HCT116 (cell line): Measurements from ENCODE around the gene FAM241A. TPM values are rescaled to one million over a fixed set of nuclear protein-coding genes. Genes with fewer than 3 reads are reported as not detected.

ENCODE experiments used
- ATAC-seq: fragments of 200-7000 bp; cut with Tn5 transposase; 2 replicates; pipeline ENCODE4 v1.9.1; 2020; ENCODE audit warnings: mild to moderate bottlenecking, moderate library complexity
- BruUV-seq: library from RNA; stranded (reverse); fragments of 400-500 nt; replicated peaks from 2 replicates; lab custom pipeline; 2021; lab: Mats Ljungman, UMichigan
- CTCF ChIA-PET: fragments of 300-600 bp; sonication (Branson Sonifier 250); formaldehyde crosslinking; loops from one replicate; lab custom pipeline; 2021; ENCODE audit warnings: antibody characterized with exemption; lab: Charles Lee
- POLR2A ChIA-PET: fragments of 300-600, 350-600 bp; sonication (Branson Sonifier 250); formaldehyde crosslinking; loops from one replicate; lab custom pipeline; 2021; ENCODE audit warnings: antibody characterized with exemption; lab: Charles Lee
- RAD21 ChIA-PET, 2 experiments: fragments of 300-600 bp; sonication (Branson Sonifier 250); formaldehyde crosslinking; loops; one replicate each; lab custom pipeline; 2023; ENCODE audit warnings: low total read pairs in 2 of 2; ENCODE audit not compliant: uncharacterized antibody in 2 of 2, unreplicated experiment in 2 of 2, low non-redundant PET in 1 of 2; lab: Charles Lee
- DNase-seq: peaks from one replicate; pipeline ENCODE4 v3.0.0-alpha.2; 2010; ENCODE audit warnings: low read depth, low spot score
- H2AFZ ChIP-seq: fragments of 200-600 bp; shearing (Covaris generic), sonication (generic); 2 replicates; pipeline ENCODE4 v1.6.1; 2017; ENCODE audit warnings: low read depth, mixed run types, mixed read lengths, antibody characterized with exemption, low read length; ENCODE audit not compliant: poor library complexity, severe bottlenecking
- H3K27ac ChIP-seq: 2 replicates; pipeline ENCODE4 v1.5.1; 2012; ENCODE audit warnings: low read depth, low read length
- H3K27me3 ChIP-seq: fragments of 200-600 bp; sonication (generic); 2 replicates; pipeline ENCODE4 v1.6.1; 2016; ENCODE audit warnings: mixed run types, low read length, mixed read lengths; ENCODE audit not compliant: insufficient read depth
- H3K36me3 ChIP-seq, 2 experiments: fragments of 200-500 bp in 1 of 2; fragments of 200-600 bp in 1 of 2; sonication (Bioruptor generic) in 1 of 2; sonication (generic) in 1 of 2; 2 replicates each; pipeline versions ENCODE4 v1.5.1 to v1.6.1; 2014 to 2016; ENCODE audit warnings: low read length in 2 of 2, inconsistent platforms in 1 of 2, mixed read lengths in 1 of 2, mixed run types in 1 of 2; ENCODE audit not compliant: insufficient read depth in 2 of 2, control insufficient read depth in 1 of 2
- H3K4me1 ChIP-seq, 2 experiments: fragments of 200-600 bp in 1 of 2; sonication (generic) in 1 of 2; 2 replicates each; pipeline versions ENCODE4 v1.5.1 to v1.6.1; 2012 to 2017; ENCODE audit warnings: low read length in 2 of 2, inconsistent platforms in 1 of 2, mild to moderate bottlenecking in 1 of 2, mixed read lengths in 1 of 2, mixed run types in 1 of 2, moderate library complexity in 1 of 2; ENCODE audit not compliant: insufficient read depth in 2 of 2, control insufficient read depth in 1 of 2
- H3K4me2 ChIP-seq: fragments of 200-600 bp; sonication (generic); 2 replicates; pipeline ENCODE4 v1.6.1; 2017; ENCODE audit warnings: mixed run types, low read length, mixed read lengths
- H3K4me3 ChIP-seq, 2 experiments: fragments of 200-600 bp in 1 of 2; sonication (generic) in 1 of 2; replicated peaks in 1 of 2; 2 replicates each; pipeline ENCODE4 v1.5.1; 2011 to 2016; ENCODE audit warnings: low read length in 2 of 2, control low read depth in 1 of 2, low read depth in 1 of 2, mild to moderate bottlenecking in 1 of 2, mixed read lengths in 1 of 2, mixed run types in 1 of 2
- H3K79me2 ChIP-seq: fragments of 200-600 bp; sonication (generic); 2 replicates; pipeline ENCODE4 v1.6.1; 2017; ENCODE audit warnings: mild to moderate bottlenecking, mixed run types, low read length, moderate library complexity, mixed read lengths; ENCODE audit not compliant: insufficient read depth
- H3K9ac ChIP-seq: fragments of 200-600 bp; sonication (generic); 2 replicates; pipeline ENCODE4 v1.6.1; 2016; ENCODE audit warnings: low read length, mixed read lengths
- H3K9me2 ChIP-seq: fragments of 200-600 bp; sonication (generic), shearing (Covaris generic); 2 replicates; pipeline ENCODE4 v1.6.1; 2017; ENCODE audit warnings: mixed run types, mild to moderate bottlenecking, moderate library complexity; ENCODE audit not compliant: insufficient read depth
- H3K9me3 ChIP-seq, 2 experiments: fragments of 200-500 bp in 1 of 2; fragments of 200-600 bp in 1 of 2; sonication (Bioruptor generic) in 1 of 2; sonication (generic) in 1 of 2; 2 replicates each; pipeline ENCODE4 v1.6.1; 2014 to 2017; ENCODE audit warnings: low read length in 2 of 2, mixed read lengths in 2 of 2, inconsistent platforms in 1 of 2, low read depth in 1 of 2, mild to moderate bottlenecking in 1 of 2, mixed run types in 1 of 2, moderate library complexity in 1 of 2; ENCODE audit not compliant: control insufficient read depth in 1 of 2, insufficient read depth in 1 of 2
- H4K20me1 ChIP-seq: fragments of 200-600 bp; sonication (generic), shearing (Covaris generic); 2 replicates; pipeline ENCODE4 v1.6.1; 2017; ENCODE audit warnings: mixed run types, mild to moderate bottlenecking, moderate library complexity; ENCODE audit not compliant: insufficient read depth
- CTCF ChIP-seq, 3 experiments: fragments of 200-600 bp in 1 of 3; sonication (generic) in 1 of 3; IDR thresholded peaks in 2 of 3; conservative IDR thresholded peaks in 1 of 3; 2 replicates each; pipeline ENCODE4 v1.5.1; 2012 to 2017; ENCODE audit warnings: low read depth in 2 of 3, low read length in 2 of 3, antibody characterized with exemption in 1 of 3, borderline replicate concordance in 1 of 3, control low read depth in 1 of 3, mild to moderate bottlenecking in 1 of 3, mixed read lengths in 1 of 3, mixed run types in 1 of 3, moderate library complexity in 1 of 3; ENCODE audit not compliant: insufficient read depth in 1 of 3
- EZH2 ChIP-seq: fragments of 200-600 bp; sonication (generic); IDR thresholded peaks from 2 replicates; pipeline ENCODE4 v1.6.1; 2017; ENCODE audit warnings: antibody characterized with exemption, mixed run types
- POLR2A ChIP-seq: IDR thresholded peaks from 2 replicates; pipeline ENCODE4 v1.7.0; 2011; ENCODE audit warnings: borderline replicate concordance; ENCODE audit not compliant: insufficient read depth, insufficient read length; ENCODE audit errors: extremely low read depth
- SP1 ChIP-seq: IDR thresholded peaks from 2 replicates; pipeline ENCODE4 v1.6.1; 2012; ENCODE audit warnings: low read depth
- TCF7L2 ChIP-seq: IDR thresholded peaks from 2 replicates; pipeline ENCODE4 v1.7.0; 2011; ENCODE audit warnings: borderline replicate concordance, inconsistent platforms; ENCODE audit not compliant: insufficient read depth, insufficient read length; ENCODE audit errors: extremely low read depth
- YY1 ChIP-seq: IDR thresholded peaks from 2 replicates; pipeline ENCODE4 v1.6.1; 2011; ENCODE audit warnings: low read length, low read depth, moderate library complexity, mild to moderate bottlenecking; ENCODE audit not compliant: insufficient replicate concordance; ENCODE audit errors: extremely low read depth
- ZBTB33 ChIP-seq: IDR thresholded peaks from 2 replicates; pipeline ENCODE4 v1.6.1; 2011; ENCODE audit warnings: mild to moderate bottlenecking, low read length, moderate library complexity; ENCODE audit not compliant: insufficient replicate concordance; ENCODE audit errors: extremely low read depth
- ZFX ChIP-seq: fragments of 450-650 bp; IDR thresholded peaks from 2 replicates; pipeline ENCODE4 v1.6.1; 2017
- ZNF274 ChIP-seq: fragments of 200-500 bp; sonication (Bioruptor generic); IDR thresholded peaks from 2 replicates; pipeline ENCODE4 v1.6.1; 2014; ENCODE audit warnings: mild to moderate bottlenecking, low read depth, low read length, inconsistent platforms
- intact Hi-C: fragments of 100-400 bp; cut with micrococcal nuclease; formaldehyde crosslinking; loops from 2 replicates; pipeline ENCODE4 v1.10.0; 2022
- total RNA-seq: library from RNA; stranded (reverse); gene quantifications from one replicate; pipeline ENCODE4 v1.2.1, GENCODE V29; 2021; ENCODE audit not compliant: unreplicated experiment

FAM241A gene
- total RNA-seq, 1 experiment from 2014 or later, result 4.5 TPM

DNA sequence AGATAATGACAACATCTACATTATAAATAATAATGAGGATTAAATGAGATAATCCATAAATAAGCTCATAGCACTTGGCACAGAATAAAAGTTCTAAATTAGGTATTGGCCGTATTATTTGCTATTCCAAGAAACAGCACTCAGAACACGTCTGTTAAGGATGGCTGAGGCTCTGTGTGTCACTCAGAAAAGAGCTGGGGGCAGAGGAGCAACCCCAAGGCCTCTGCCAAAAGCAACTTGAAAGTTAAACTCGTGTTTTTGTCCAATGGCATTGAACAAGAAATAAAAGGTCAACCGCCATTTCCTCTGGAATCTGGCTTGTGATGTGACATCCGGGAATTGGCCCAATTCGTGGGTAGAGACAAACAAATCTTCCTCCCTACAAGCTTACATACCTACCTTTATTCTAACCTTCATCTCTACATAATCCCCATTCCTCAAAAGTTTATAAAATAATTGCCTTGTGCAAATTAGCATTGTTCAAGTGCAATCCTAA is 42.3 kb upstream of the FAM241A start:
- ATAC-seq, result no peak
- Histone ChIP-seq H4K20me1 (no peaks in the 10 kb centered on the region), H3K27me3 (no peaks in the 10 kb centered on the region), H3K79me2 (no peaks in the 10 kb centered on the region), H2AFZ (peak overlapping the region; percentile 48), H3K9me2 (no peaks in the 10 kb centered on the region), H3K4me2 (no peak overlapping the region), H3K36me3 (no peaks in the 10 kb centered on the region), H3K27ac (no peak overlapping the region), H3K9me3 (no peaks in the 10 kb centered on the region), H3K4me1 (no peaks in the 10 kb centered on the region; a peak in 1 of 4 replicates), H3K9ac (no peak overlapping the region), H3K4me3 (no peak overlapping the region)
- TF ChIP-seq EZH2 (no peak), SP1 (no peak), POLR2A (no peak), ZNF274 (no peak), TCF7L2 (no peak), ZFX (no peak), YY1 (no peak), CTCF (IDR thresholded peaks at IDR 0.05 in 2 of 3, conservative IDR thresholded peaks at IDR 0.05 in 1 of 3; ENCODE audit: borderline replicate concordance in 1 of 3, insufficient read depth in 1 of 3, low read depth in 2 of 3, low read length in 2 of 3) (no peak), ZBTB33 (no peak)
- no peak for DNase-seq
- ChIA-PET CTCF (interaction anchor here (1.0 kb wide), 1 partner anchor 164 kb away, joined by 3 read pairs; no protein-coding TSS in a partner anchor), POLR2A (no interaction called here), RAD21 (interaction anchor here in 1 of 2 experiments (0.6 kb wide), 1 partner anchor 23 kb away, joined by 3 read pairs; no protein-coding TSS in a partner anchor)
- intact Hi-C loops, result loop anchor here (10.0 kb wide), 1 partner anchor 502 kb away; no protein-coding TSS in a partner anchor
- BruUV-seq, result no TSS peak
